Measurements from ENCODE around the gene LTB4R2.

LTB4R2 gene

GRCh38 chr14:24299255-24300191, 10.4 kb upstream of the LTB4R2 start, which contains the start of the genes DHRS1 and NOP9:
Gene DHRS1, minus strand, starts transcription at chr14:24299780. Its CDS starts 674 bp downstream, at chr14:24299106.
Gene NOP9, plus strand, starts transcription at chr14:24299850. Its CDS starts 105 bp downstream, at chr14:24299955.
- DNase-seq (ENCODE audit: low read depth), result peak; percentile 64

DNA sequence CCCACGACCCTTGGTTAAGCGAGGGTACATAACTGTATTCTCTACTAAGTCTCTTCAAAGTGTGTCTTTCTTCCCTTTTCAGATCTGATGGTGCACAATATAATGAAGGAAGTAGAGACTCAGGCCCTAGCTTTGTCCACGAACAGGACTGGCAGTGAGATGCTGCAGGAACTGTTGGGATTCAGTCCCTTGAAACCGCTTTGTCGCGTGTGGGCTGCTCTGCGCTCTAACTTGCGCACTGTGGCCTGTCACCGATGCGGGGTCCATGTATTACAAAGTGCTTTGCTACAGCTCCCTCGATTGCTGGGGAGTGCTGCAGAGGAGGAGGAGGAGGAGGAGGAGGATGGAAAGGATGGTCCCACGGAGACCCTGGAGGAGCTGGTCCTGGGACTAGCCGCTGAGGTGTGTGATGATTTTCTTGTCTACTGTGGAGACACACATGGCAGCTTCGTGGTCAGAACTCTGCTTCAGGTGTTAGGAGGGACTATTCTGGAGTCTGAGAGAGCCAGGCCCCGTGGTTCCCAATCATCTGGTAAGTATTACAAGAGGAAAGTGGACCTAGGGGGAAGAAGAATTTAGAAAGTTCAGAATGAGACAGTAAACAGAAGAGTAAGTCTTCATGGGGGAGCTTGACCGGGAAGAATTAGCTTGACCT, 9.5 kb upstream of the LTB4R2 start:
- no peak for DNase-seq (ENCODE audit: low read depth)

DNA sequence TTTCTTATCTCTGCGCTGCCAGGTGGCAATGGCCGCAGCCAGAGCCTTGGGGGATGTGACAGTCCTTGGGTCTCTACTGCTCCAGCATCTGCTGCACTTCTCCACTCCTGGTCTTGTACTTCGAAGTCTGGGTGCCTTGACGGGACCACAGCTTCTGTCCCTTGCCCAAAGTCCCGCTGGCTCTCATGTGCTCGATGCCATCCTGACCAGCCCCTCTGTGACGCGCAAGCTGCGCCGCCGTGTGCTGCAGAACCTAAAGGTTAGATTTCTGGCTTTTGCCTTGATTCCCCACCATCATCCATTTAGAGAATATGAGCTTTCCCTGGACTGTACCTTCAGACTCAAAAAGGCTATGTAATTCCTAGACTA, 5.9 kb upstream of the LTB4R2 start:
- no peak for DNase-seq (ENCODE audit: low read depth)

- DNase-seq (ENCODE audit: low read depth), result no peak
Measured at GRCh38 chr14:24307156-24307574, 2.8 kb upstream of the LTB4R2 start.

DNA sequence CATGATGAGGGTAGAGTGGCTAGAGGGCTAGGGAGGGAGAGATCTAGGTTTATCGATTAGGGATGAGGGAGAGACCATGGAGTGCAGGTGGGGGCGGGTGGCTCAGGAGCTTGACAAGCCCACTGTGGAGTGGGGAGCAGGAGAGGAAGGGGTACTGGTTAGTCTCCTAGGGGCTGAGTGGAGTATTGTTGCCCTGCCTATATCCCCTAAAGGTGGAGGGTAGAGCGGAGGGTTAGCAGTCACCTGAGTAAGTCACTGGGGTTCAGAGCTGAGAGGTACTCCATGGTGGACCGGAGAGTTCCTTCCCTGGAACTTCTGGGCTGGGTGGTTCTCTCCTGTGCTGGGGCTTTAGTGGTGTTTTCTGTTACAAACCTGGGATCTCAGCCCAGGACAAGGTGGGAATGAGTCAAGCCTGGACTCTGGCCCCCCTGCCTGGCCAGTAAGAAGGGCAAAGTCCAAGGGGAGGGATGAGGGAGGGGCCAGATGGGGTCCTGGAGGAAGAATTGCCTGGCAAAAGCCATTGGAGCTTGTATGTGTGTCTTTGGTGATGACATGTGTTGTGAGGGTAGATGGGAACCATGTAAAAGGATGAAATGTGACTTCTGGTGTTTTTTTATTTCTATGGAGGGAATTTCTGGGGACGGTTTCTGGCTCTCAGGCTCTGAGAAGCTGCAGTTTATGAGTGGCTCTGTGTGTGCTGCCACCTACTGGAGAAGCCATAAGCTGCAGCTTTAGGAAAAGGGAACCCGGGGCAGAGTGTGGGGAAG, 2.2 kb upstream of the LTB4R2 start, which contains the start of gene CIDEB:
CIDEB (minus strand) TSS at position 403 of the 767 bp plus-strand sequence; CDS start at position 284, 119 bp downstream.
- DNase-seq (ENCODE audit: low read depth), result no peak

GRCh38 chr14:24308342-24309124, 1.4 kb upstream of the LTB4R2 start:
- no peak for DNase-seq (ENCODE audit: low read depth)

GRCh38 chr14:24310265-24310645, 315 bp downstream of the LTB4R2 start:
- no peak for DNase-seq (ENCODE audit: low read depth)

DNA sequence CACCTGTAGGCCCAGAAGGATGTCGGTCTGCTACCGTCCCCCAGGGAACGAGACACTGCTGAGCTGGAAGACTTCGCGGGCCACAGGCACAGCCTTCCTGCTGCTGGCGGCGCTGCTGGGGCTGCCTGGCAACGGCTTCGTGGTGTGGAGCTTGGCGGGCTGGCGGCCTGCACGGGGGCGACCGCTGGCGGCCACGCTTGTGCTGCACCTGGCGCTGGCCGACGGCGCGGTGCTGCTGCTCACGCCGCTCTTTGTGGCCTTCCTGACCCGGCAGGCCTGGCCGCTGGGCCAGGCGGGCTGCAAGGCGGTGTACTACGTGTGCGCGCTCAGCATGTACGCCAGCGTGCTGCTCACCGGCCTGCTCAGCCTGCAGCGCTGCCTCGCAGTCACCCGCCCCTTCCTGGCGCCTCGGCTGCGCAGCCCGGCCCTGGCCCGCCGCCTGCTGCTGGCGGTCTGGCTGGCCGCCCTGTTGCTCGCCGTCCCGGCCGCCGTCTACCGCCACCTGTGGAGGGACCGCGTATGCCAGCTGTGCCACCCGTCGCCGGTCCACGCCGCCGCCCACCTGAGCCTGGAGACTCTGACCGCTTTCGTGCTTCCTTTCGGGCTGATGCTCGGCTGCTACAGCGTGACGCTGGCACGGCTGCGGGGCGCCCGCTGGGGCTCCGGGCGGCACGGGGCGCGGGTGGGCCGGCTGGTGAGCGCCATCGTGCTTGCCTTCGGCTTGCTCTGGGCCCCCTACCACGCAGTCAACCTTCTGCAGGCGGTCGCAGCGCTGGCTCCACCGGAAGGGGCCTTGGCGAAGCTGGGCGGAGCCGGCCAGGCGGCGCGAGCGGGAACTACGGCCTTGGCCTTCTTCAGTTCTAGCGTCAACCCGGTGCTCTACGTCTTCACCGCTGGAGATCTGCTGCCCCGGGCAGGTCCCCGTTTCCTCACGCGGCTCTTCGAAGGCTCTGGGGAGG, 985 bp downstream of the LTB4R2 start, which contains the start of gene LTB4R:
LTB4R (plus strand) TSS at position 857 of the 959 bp plus-strand sequence. CDS start 4,150 bp downstream, outside the sequence.
- peak; percentile 35 for DNase-seq (ENCODE audit: low read depth)

- no peak for DNase-seq (ENCODE audit: low read depth)
Measured at GRCh38 chr14:24311837-24312615, 2.1 kb downstream of the LTB4R2 start.

DNA sequence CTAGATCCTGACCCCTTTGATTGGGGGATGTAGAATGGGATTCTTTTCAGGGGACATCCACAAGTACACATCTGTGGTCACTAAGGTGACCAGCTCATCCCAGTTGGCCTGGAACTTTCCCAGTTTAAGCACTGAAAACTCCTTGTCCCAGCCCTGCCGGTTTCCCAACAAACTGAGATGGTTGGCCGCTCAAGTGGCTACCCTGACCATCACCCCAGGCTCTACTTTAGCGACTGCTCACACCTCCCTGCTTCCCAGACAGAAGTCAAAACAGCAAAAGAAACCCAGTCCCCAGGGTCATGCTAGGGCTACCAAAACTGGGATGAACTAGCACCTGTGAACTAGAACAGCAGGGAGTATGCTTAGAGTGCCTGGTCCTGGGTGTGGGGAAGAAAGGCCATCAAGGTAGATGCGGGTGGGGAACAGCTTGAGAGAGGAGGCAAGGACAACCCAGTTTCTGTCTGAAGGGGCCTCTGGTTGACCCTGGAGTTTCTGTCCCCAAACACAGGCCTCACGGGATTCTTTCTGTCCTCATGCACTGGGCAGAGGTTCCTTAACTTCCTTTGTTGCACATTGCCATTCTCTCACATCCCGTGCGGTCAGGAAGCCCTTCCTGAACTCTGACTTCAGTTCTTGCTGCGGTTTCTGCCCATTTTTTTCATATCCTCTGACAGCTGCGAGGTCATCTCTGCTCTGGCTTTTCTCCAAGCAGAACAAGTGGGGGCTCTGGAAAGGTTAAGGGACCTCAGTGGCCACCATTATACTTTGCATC, 3.0 kb downstream of the LTB4R2 start:
- no peak for DNase-seq (ENCODE audit: low read depth)

DNA sequence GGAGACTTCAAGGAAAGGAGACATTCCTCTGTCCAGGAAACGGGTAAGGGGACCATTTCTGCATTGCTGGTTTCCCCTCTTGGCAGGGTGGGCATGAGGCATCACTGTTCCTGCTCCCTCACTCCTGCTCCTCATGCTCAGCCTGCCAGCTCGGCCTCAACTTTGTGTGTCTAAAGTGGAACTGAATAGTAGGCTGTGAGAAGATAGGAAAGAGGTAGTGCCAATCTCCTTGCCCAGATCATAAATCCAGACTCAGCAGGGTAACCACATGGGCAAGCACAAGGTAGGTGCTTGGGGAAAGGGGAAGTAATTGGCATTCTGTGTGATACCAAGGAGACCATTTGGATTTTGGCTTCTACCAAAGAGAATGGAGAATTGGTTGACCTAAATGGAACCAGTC, 4.0 kb downstream of the LTB4R2 start:
- no peak for DNase-seq (ENCODE audit: low read depth)

GRCh38 chr14:24314377-24315193, 4.6 kb downstream of the LTB4R2 start:
- no peak for DNase-seq (ENCODE audit: low read depth)

GRCh38 chr14:24315243-24315806, 5.4 kb downstream of the LTB4R2 start:
- no peak for DNase-seq (ENCODE audit: low read depth)

DNA sequence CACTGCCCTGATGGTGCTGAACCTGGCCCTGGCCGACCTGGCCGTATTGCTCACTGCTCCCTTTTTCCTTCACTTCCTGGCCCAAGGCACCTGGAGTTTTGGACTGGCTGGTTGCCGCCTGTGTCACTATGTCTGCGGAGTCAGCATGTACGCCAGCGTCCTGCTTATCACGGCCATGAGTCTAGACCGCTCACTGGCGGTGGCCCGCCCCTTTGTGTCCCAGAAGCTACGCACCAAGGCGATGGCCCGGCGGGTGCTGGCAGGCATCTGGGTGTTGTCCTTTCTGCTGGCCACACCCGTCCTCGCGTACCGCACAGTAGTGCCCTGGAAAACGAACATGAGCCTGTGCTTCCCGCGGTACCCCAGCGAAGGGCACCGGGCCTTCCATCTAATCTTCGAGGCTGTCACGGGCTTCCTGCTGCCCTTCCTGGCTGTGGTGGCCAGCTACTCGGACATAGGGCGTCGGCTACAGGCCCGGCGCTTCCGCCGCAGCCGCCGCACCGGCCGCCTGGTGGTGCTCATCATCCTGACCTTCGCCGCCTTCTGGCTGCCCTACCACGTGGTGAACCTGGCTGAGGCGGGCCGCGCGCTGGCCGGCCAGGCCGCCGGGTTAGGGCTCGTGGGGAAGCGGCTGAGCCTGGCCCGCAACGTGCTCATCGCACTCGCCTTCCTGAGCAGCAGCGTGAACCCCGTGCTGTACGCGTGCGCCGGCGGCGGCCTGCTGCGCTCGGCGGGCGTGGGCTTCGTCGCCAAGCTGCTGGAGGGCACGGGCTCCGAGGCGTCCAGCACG, 6.1 kb downstream of the LTB4R2 start:
- DNase-seq (ENCODE audit: low read depth), result no peak

GRCh38 chr14:24316597-24316950, 6.6 kb downstream of the LTB4R2 start:
- DNase-seq (ENCODE audit: low read depth), result no peak

DNA sequence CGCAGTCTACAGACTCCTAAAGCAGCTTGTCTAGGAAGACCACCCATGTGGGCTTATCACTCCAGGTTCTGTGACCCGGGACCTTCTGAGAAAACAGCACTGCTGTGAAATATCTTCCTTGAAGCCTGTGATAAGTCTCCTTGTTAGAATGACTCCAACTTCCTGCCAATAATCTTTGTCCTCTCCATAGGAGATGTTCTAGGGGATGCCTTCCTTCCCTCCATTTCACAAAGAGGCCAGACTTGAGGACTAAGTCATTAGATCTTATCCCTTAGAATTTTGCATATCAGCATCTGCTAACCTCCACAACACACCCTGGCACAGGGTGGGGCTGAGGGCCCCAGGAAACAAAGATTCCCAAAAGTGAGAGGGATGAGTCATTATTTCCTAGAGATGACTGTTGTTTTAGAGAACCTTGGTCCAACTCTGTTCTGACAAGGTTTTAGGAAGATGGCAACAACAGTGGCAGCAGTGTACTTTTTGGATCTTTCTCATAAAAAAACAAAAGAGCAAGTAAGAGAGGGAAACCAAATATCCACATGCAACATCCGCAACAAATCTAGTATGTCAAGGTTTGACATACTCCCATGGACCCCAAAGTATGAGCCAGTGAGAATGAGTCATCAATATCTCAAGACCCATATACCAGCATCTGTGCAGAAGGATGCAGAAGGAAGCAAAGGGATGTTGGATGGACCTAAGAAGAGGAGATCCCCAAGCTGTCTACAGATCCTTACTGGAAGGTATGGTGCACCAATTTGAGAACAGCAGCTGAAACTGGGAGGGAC, 7.4 kb downstream of the LTB4R2 start:
- no peak for DNase-seq (ENCODE audit: low read depth)
